Fibroblast of lung (primary cell): ENCODE results near the gene PDE8B. TPM values are rescaled to one million over a fixed set of nuclear protein-coding genes. Genes with fewer than 3 reads are reported as not detected.
A peak's percentile ranks its signal among the peaks of the same experiment; 100 is the strongest.

ENCODE experiments used
- DNase-seq, 2 donors: peaks; one replicate each; pipeline versions ENCODE4 v3.0.0 to v3.0.0-alpha.2; 2010; ENCODE audit warnings: low read depth in 2 of 2
- H2AFZ ChIP-seq: 2 replicates; pipeline ENCODE4 v1.5.1; 2012; ENCODE audit warnings: low read length, control low read depth, inconsistent platforms
- H3K27ac ChIP-seq: 2 replicates; pipeline ENCODE4 v1.5.1; 2011; ENCODE audit warnings: low read length, control low read depth; ENCODE audit not compliant: insufficient read depth
- H3K27me3 ChIP-seq: 2 replicates; pipeline ENCODE4 v1.5.1; 2011; ENCODE audit warnings: mild to moderate bottlenecking, low read length; ENCODE audit not compliant: control insufficient read depth, insufficient read depth
- H3K36me3 ChIP-seq: 2 replicates; pipeline ENCODE4 v1.5.1; 2011; ENCODE audit warnings: low read length; ENCODE audit not compliant: control insufficient read depth, insufficient read depth
- H3K4me1 ChIP-seq: 2 replicates; pipeline ENCODE4 v1.5.1; 2011; ENCODE audit warnings: low read length; ENCODE audit not compliant: control insufficient read depth, insufficient read depth; ENCODE audit errors: extremely low read depth
- H3K4me2 ChIP-seq: 2 replicates; pipeline ENCODE4 v1.5.1; 2011; ENCODE audit warnings: low read length, control low read depth; ENCODE audit not compliant: insufficient read depth; ENCODE audit errors: extremely low read depth
- H3K4me3 ChIP-seq, 4 experiments: fragments of 200-600 bp in 1 of 4; sonication (generic) in 1 of 4; replicated peaks in 1 of 4; 2 replicates each; pipeline ENCODE4 v1.5.1; 2011 to 2016; ENCODE audit warnings: low read length in 4 of 4, low read depth in 3 of 4, mild to moderate bottlenecking in 3 of 4, control low read depth in 2 of 4, inconsistent platforms in 1 of 4, mixed read lengths in 1 of 4; ENCODE audit not compliant: insufficient read depth in 1 of 4; ENCODE audit errors: control extremely low read depth in 1 of 4
- H3K79me2 ChIP-seq: 2 replicates; pipeline ENCODE4 v1.5.1; 2012; ENCODE audit warnings: mild to moderate bottlenecking, low read length, inconsistent platforms; ENCODE audit not compliant: control insufficient read depth, insufficient read depth
- H3K9ac ChIP-seq: 2 replicates; pipeline ENCODE4 v1.5.1; 2011; ENCODE audit warnings: mild to moderate bottlenecking, low read length, control low read depth; ENCODE audit not compliant: insufficient read depth
- H3K9me3 ChIP-seq: 2 replicates; pipeline ENCODE4 v1.5.1; 2012; ENCODE audit warnings: low read depth, low read length; ENCODE audit not compliant: control insufficient read depth, insufficient read depth
- H4K20me1 ChIP-seq: 2 replicates; pipeline ENCODE4 v1.5.1; 2011; ENCODE audit warnings: low read length; ENCODE audit not compliant: control insufficient read depth, insufficient read depth; ENCODE audit errors: extremely low read depth
- EZH2 ChIP-seq: IDR thresholded peaks from 2 replicates; pipeline ENCODE4 v1.5.1; 2012; ENCODE audit warnings: low read length, control low read depth, mild to moderate bottlenecking; ENCODE audit errors: missing control alignments
- polyA plus RNA-seq, 2 donors: library from polyadenylated mRNA; depleted of rRNA in 1 of 2; stranded (reverse) in 1 of 2; unstranded in 1 of 2; fragments of >200 nt; gene quantifications; 2 replicates each; pipeline ENCODE4 v1.2.1, GENCODE V29; 2011 to 2012; ENCODE audit warnings: missing spikeins in 1 of 2
- total RNA-seq: library from RNA; depleted of rRNA; stranded (reverse); fragments of >200 nt; gene quantifications from 2 replicates; pipeline ENCODE4 v1.2.1, GENCODE V29; 2014
- TF ChIP-seq, protein P1 (sequence below), 2 donors: IDR thresholded peaks in 1 of 2; conservative IDR thresholded peaks in 1 of 2; 1 replicate in 1 of 2; 2 replicates in 1 of 2; pipeline ENCODE4 v1.5.1; 2011 to 2012; ENCODE audit warnings: low read length in 2 of 2, control low read depth in 1 of 2, inconsistent platforms in 1 of 2, low read depth in 1 of 2, mild to moderate bottlenecking in 1 of 2

The PDE8B gene
- total and polyA plus RNA-seq, 2 donors (not counting 1 experiment from before 2014, with no cell fraction given): 0.17 to 0.18 TPM

DNA sequence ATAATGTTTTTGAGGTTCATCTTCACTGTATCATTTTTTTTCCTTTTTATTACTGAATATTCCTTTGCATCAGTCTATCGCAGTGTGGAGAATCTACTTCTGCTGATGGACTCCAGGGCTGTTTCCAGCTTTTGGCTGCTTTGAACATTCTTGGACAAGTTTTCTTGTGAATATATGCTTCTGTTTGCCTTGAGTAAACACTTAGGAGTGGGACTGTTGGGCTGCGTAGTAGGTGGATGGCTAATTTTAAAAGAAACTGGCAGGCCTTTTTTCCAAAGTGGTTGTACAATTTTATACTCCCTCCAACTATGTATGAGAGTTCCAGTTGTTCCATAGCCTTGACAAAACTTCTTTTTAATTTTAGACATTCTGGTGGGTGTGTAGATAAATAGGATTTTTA lies 179.3 kb downstream of the PDE8B start:
- Histone ChIP-seq H3K9ac (no peak overlapping the region), H3K9me3 (no peaks in the 10 kb centered on the region), H3K4me3 (no peak overlapping the region), H3K27me3 (no peaks in the 10 kb centered on the region), H3K36me3 (no peaks in the 10 kb centered on the region), H3K4me2 (no peak overlapping the region), H4K20me1 (no peaks in the 10 kb centered on the region), H3K79me2 (no peaks in the 10 kb centered on the region), H2AFZ (no peak overlapping the region), H3K4me1 (no peaks in the 10 kb centered on the region), H3K27ac (no peak overlapping the region)
- TF ChIP-seq, protein P1, sequence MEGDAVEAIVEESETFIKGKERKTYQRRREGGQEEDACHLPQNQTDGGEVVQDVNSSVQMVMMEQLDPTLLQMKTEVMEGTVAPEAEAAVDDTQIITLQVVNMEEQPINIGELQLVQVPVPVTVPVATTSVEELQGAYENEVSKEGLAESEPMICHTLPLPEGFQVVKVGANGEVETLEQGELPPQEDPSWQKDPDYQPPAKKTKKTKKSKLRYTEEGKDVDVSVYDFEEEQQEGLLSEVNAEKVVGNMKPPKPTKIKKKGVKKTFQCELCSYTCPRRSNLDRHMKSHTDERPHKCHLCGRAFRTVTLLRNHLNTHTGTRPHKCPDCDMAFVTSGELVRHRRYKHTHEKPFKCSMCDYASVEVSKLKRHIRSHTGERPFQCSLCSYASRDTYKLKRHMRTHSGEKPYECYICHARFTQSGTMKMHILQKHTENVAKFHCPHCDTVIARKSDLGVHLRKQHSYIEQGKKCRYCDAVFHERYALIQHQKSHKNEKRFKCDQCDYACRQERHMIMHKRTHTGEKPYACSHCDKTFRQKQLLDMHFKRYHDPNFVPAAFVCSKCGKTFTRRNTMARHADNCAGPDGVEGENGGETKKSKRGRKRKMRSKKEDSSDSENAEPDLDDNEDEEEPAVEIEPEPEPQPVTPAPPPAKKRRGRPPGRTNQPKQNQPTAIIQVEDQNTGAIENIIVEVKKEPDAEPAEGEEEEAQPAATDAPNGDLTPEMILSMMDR (conservative IDR thresholded peaks at IDR 0.05 in 1 of 2, IDR thresholded peaks at IDR 0.05 in 1 of 2; ENCODE audit: low read depth in 1 of 2, low read length in 2 of 2): no peak
- no peak for TF ChIP-seq EZH2
- no peak for DNase-seq

DNA sequence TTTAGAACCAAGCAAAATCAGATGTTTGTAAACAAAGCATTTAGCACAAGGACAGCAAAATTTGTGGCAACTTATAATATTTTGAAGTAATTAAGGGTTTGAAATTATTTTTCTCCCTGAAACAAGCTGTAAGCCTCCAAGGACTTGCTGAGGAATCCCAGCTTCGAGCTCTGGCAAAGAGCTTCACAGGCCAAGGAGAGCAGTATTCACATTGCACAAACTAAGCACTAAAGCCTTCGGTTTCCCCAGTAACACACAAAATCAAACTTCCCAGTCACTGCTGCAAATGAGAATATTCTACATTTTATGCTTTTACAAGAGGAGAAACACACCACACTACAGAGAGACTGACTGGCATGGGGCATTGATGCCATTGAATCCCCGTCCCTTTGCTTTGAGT lies 179.7 kb downstream of the PDE8B start:
- H2AFZ ChIP-seq: no peak overlapping the region
- H3K36me3 ChIP-seq: no peaks in the 10 kb centered on the region
- no peaks in the 10 kb centered on the region for H3K27me3 ChIP-seq
- no peak overlapping the region for H3K4me2 ChIP-seq
- H3K4me3 ChIP-seq: no peak overlapping the region
- TF ChIP-seq EZH2: no peak
- TF ChIP-seq, protein P1 (conservative IDR thresholded peaks at IDR 0.05 in 1 of 2, IDR thresholded peaks at IDR 0.05 in 1 of 2; ENCODE audit: low read depth in 1 of 2, low read length in 2 of 2): no peak
- no peak overlapping the region for H3K9ac ChIP-seq
- H3K4me1 ChIP-seq: no peaks in the 10 kb centered on the region
- no peak for DNase-seq
- no peaks in the 10 kb centered on the region for H3K79me2 ChIP-seq
- no peaks in the 10 kb centered on the region for H4K20me1 ChIP-seq
- no peaks in the 10 kb centered on the region for H3K9me3 ChIP-seq
- no peak overlapping the region for H3K27ac ChIP-seq

DNA sequence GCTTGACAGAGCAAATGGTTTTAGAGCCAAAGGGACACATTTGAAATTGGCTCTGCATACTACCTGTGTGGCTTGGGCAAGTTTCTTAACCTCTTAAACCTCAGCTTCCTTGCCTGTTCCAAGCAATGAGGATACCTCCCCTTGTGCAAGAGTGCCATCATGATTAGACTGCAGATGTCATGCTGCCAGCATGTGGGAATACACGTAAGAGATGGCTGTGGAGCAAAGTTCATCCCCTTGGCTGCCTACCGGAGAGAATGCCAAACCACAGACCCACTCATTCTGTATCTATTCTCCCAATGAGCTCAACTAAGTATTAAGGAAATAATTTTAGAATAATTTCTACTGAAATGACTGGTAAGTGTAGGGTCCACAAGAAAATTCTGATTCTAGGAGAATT lies 180.3 kb downstream of the PDE8B start:
- Histone ChIP-seq H4K20me1 (no peaks in the 10 kb centered on the region), H3K4me3 (no peak overlapping the region), H3K9ac (no peak overlapping the region), H3K9me3 (no peaks in the 10 kb centered on the region), H3K79me2 (no peaks in the 10 kb centered on the region), H3K27me3 (no peaks in the 10 kb centered on the region), H3K36me3 (no peaks in the 10 kb centered on the region), H3K27ac (no peak overlapping the region), H3K4me2 (no peak overlapping the region), H3K4me1 (no peaks in the 10 kb centered on the region), H2AFZ (no peak overlapping the region)
- peak; percentile 70 to 81 for DNase-seq
- TF ChIP-seq, protein P1 (conservative IDR thresholded peaks at IDR 0.05 in 1 of 2, IDR thresholded peaks at IDR 0.05 in 1 of 2; ENCODE audit: low read depth in 1 of 2, low read length in 2 of 2): no peak
- no peak for TF ChIP-seq EZH2
